ELR (cell line): ENCODE data around the gene CADM2.

ENCODE experiments used
- DNase-seq: peaks from one replicate; pipeline ENCODE4 v3.0.0-alpha.2; 2015; ENCODE audit warnings: low read depth

Gene CADM2

DNA sequence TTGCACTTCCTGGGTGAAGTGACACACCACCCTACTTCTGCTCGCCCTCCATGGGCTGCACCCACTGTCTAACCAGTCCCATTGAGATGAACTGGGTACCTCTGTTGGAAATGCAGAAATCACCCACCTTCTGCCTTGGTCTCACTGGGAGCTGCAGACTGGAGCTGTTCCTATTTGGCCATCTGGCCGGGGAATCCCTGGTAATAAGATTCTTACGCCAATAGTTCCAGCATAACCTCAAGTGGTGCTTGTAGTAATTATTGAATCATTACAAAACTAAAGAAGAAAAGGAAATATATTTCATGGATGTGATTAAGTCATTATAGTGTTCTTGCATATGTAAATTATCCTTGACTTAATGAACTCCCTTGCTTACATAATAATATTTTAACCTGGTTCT lies 841.9 kb downstream of the CADM2 start:
- DNase-seq: no peak

- DNase-seq: no peak
Measured at GRCh38 chr3:85801955-85802354, 843.2 kb downstream of the CADM2 start.

GRCh38 chr3:85808755-85809154 lies 850.0 kb downstream of the CADM2 start:
- DNase-seq: no peak

DNA sequence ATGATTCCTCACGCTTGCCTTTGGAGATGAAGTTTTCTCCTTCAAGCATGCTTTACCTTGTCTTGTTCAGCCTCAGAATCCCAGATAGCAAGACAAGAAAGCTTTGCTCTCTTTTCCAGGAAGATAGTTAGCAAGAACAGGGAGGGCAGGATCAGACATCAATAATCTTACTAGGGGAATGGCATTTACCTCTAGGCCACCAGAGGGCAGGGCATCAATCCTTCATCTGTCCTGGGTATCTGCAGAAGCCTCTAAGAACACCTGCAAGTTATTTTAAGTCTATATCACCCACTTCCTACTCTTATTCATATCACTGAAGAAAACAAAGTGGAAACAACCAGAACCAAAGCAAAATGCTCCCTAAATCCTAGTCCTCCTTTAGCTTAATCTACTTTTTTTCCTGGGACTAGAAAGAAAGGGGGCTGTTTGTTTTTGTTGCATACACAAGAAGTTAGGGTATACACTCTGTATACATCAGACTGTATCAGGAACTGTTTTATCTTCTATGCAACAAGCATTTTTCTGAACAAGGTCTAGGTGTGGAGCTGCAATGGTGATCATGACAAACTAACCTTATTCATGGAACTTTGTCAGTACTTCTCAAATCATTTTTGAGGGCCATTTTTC lies 862.5 kb downstream of the CADM2 start:
- DNase-seq: no peak

GRCh38 chr3:85835857-85836440 lies 877.2 kb downstream of the CADM2 start:
- no peak for DNase-seq

DNA sequence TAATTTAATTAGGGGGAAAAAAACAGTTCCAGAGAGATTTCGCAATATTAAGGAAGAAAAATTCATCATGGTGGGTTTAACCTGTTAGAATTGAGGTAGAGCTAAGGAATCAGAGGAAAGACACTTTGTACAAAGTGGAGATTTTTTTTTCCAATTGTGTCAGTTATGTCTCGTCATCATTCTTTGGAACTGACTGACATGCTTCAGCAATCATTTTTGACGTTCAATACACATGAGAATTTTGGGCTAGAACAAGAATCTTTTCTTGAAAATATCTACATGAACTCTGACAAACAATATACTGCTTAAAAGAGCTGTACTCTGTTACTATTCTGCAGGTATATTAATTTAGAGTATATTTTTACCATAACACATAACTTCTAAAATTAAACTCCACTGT lies 878.6 kb downstream of the CADM2 start:
- DNase-seq: no peak

- DNase-seq: no peak
Measured at GRCh38 chr3:85838921-85839320, 880.1 kb downstream of the CADM2 start.

DNA sequence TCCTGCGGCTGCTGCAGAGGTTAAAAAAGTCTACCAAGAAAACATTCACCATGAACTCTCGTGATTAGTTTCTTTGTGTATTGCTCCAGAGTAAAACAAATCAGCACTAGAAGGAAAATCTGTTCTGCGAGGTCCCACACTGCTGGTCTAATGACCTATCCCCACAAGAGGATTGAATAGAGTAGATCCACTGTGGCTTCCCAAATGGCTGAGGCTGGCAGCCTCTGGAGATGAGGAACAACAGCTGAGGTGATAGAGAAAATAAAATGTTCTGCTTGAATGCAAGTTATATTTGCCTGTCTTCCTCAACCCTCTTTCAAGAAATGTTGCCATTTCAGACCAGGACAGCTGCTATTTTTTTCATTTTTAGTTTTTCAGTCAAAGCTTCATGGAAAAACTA lies 883.3 kb downstream of the CADM2 start:
- no peak for DNase-seq

- DNase-seq: no peak
Measured at GRCh38 chr3:85846940-85847339, 888.2 kb downstream of the CADM2 start.

DNA sequence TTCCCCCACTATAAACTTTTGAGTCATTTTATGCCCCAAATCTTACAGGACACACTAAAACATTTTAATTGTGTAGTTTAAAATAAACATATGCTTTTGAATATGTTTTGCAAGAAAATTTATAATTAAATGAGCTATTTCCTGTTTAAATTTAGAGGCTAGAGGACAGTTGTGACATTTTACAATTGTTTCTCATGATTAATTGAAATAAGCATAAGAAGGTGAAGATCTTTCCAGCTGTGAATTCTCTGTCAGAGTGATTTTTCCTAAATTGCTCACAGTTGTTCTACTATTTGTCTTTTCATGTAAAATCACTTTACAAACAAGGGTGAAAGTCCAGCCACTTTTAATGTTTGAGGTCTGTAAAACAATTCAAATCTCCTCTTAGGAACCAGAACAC lies 892.3 kb downstream of the CADM2 start:
- DNase-seq: no peak

- DNase-seq: no peak
Measured at GRCh38 chr3:85853805-85854204, 895.0 kb downstream of the CADM2 start.

DNA sequence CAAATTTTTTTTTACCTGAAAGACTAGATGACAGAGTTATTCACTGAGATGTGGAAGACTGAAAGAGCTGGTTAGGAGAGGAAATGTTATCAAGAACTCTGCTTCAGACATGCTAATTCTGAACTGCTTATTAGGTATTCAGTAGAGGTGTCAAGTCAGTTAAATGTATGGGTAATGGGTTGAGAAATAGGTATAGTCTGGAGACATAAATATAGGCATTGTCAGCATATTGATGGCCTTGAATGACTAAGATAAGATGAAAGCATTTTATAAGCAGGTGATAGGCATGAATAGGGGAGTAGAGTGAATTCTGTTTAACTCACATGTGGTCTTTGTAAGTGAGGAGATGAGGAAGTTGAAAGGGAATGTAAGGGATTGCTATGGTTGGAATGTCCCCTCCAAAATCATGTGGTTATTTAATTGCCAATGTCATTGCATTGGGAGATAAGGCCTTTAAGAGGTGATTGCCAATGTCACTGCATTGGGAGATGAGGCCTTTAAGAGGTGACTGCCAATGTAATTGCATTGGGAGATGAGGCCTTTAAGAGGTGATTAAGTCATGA lies 904.2 kb downstream of the CADM2 start:
- no peak for DNase-seq

DNA sequence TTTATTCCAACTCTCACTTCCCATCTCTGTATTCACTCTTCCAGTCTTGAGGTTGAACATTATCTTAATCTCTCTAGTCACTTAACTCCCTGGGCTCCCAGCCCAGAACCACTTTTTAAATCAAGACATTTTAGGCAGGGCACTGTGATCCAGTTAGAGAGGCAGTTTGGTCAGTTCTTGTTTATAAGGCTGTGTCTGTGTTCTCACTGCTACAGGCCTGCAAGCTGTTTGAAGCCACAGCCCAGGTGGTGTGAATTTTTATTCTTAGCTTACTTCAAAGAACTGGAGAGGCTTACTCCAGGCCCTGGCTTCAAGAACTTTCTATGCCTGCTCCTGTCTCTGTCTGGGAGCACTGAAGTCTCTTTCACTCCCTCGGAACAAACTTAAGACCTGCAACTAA lies 906.1 kb downstream of the CADM2 start:
- DNase-seq: no peak

GRCh38 chr3:85867072-85867471 lies 908.3 kb downstream of the CADM2 start:
- no peak for DNase-seq

- DNase-seq: no peak
Measured at GRCh38 chr3:85875589-85875988, 916.8 kb downstream of the CADM2 start.

- no peak for DNase-seq
Measured at GRCh38 chr3:85877631-85878030, 918.8 kb downstream of the CADM2 start.

GRCh38 chr3:85881833-85882393 lies 923.1 kb downstream of the CADM2 start:
- no peak for DNase-seq

DNA sequence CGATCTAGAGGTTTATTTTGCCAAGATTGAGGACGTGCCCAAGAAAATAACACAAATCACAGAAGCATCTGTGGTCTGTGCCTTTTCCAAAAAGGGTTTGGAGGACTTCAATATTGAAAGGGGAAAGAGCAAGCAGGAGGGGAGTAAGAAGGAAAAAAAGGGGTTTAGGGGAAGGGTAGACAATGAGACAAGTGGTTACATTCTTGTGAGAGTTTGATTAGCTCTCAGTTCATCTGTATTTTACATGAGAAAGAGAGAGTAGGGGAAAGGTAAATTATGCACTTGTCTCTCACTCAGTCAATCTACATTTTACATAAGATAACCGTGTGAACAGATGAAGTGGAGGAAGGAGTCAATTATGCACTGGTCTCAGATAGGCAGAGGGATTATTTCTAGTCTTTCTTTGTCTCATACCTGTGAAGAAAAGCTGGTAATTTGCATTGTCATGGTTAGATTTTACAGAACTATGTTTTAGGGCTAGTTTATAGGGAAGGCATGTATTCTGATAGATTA lies 931.3 kb downstream of the CADM2 start:
- DNase-seq: no peak

DNA sequence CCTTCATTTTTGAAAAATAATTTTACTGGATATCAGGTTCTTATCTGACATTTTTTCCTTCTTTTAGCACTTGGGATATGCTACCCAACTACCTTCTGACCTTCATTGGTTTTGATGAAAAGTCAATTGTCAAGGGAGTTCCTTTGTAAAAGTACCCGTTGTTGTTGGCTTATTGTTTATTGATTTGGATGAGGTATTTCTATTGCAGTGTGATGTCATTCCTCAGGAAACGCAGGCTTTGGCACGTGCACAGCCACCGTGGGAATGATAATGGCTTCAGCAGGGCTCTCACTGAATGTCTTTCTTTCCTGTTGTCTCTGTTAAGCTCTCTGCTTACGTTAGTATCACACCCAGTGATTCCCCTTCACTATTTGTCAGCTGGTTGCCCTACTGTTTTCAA lies 944.6 kb downstream of the CADM2 start:
- DNase-seq: no peak

GRCh38 chr3:85912980-85913379 lies 954.2 kb downstream of the CADM2 start:
- no peak for DNase-seq

DNA sequence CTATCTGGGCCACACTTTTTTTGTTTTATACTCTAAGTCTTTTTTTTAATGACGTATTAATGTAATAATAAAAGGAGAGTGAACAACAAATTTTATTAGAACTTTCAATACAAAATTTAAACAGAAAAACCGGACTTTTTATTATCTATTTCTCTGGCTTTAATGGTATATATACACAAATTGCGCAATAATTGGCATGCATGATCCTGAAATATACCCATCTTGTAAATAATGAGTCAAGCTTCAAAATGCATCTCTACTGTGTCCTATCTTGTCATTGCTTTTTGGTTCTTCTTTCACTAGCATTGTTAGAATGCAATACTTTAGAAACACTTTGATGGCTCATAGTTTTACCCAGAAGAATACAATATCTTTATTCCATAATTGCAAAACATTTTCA lies 963.6 kb downstream of the CADM2 start:
- no peak for DNase-seq

DNA sequence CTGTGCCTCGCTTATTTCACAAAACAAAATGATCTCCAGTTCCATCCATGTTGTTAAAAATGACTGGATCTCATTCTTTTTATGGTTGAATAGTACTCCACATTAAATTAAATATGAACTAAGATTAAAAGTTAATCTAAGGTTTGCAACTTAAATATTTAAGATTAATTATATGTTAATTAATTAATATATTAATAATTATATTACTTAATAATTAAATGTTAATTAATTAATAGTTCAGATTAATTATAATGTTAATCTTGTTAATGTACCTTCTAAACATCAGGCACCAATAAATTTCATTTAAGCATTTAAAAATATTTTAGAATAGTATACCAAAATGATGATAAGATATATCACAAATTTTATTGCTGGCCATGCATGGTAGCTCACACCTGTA lies 971.9 kb downstream of the CADM2 start:
- no peak for DNase-seq

- DNase-seq: no peak
Measured at GRCh38 chr3:85933326-85933725, 974.5 kb downstream of the CADM2 start.

- DNase-seq: no peak
Measured at GRCh38 chr3:85935171-85935570, 976.4 kb downstream of the CADM2 start.
